B cell (primary cell): Measurements from ENCODE around the gene FAM131C. TPM values are rescaled to one million over a fixed set of nuclear protein-coding genes. Genes with fewer than 3 reads are reported as not detected.
"Not testable (repeated sequence)": the region's sequence is repeated elsewhere in the genome, so short reads cannot be mapped to it uniquely, and the experiment has no call there.

Experiments
- ATAC-seq: fragments of 200-7000 bp; cut with Tn5 transposase; one replicate; pipeline ENCODE4 v1.10.0; 2021; ENCODE audit warnings: low read depth, mild to moderate bottlenecking, moderate number of reproducible peaks, moderate library complexity
- CTCF ChIA-PET: fragments of 350-600 bp; sonication (Branson Sonifier 250); formaldehyde crosslinking; loops from one replicate; lab custom pipeline; 2021; ENCODE audit warnings: antibody characterized with exemption, inconsistent platforms; lab: Charles Lee
- POLR2A ChIA-PET: fragments of 350-600 bp; sonication (Branson Sonifier 250); formaldehyde crosslinking; loops from one replicate; lab custom pipeline; 2021; ENCODE audit warnings: antibody characterized with exemption; lab: Charles Lee
- DNase-seq: peaks from one replicate; pipeline ENCODE4 v3.0.0; 2013
- H2AFZ ChIP-seq: 2 replicates; pipeline ENCODE4 v1.6.1; 2012; ENCODE audit warnings: mild to moderate bottlenecking, low read depth, low read length; ENCODE audit not compliant: insufficient read depth, poor library complexity, severe bottlenecking
- H3K27ac ChIP-seq, 2 donors: 1 replicate in 1 of 2; 2 replicates in 1 of 2; pipeline ENCODE4 v1.5.1; 2012 to 2013; ENCODE audit warnings: low read length in 2 of 2, mild to moderate bottlenecking in 2 of 2, moderate library complexity in 1 of 2
- H3K27me3 ChIP-seq, 4 experiments: fragments of 200-600 bp in 1 of 4; sonication (generic) in 1 of 4; replicated peaks in 1 of 4; 1 replicate in 2 of 4; 2 replicates in 2 of 4; pipeline versions ENCODE4 v1.6.1 to v1.7.0; 2013 to 2016; ENCODE audit warnings: low read length in 3 of 4, mild to moderate bottlenecking in 2 of 4, mixed read lengths in 1 of 4, moderate library complexity in 1 of 4; ENCODE audit not compliant: insufficient read depth in 4 of 4, control insufficient read depth in 3 of 4; ENCODE audit errors: control extremely low read depth in 1 of 4
- H3K36me3 ChIP-seq, 2 experiments: replicated peaks in 1 of 2; 1 replicate in 1 of 2; 2 replicates in 1 of 2; pipeline versions ENCODE4 v1.6.1 to v1.7.1; 2013; ENCODE audit warnings: low read length in 1 of 2; ENCODE audit not compliant: insufficient read depth in 2 of 2, control insufficient read depth in 1 of 2; ENCODE audit errors: control extremely low read depth in 1 of 2, extremely low read depth in 1 of 2
- H3K4me1 ChIP-seq, 2 donors: fragments of 200-600 bp in 1 of 2; sonication (generic) in 1 of 2; 1 replicate in 1 of 2; 2 replicates in 1 of 2; pipeline versions ENCODE4 v1.5.1 to v1.6.1; 2013 to 2017; ENCODE audit warnings: low read length in 2 of 2; ENCODE audit not compliant: control insufficient read depth in 2 of 2, insufficient read depth in 2 of 2
- H3K4me2 ChIP-seq: replicated peaks from 2 replicates; pipeline ENCODE3; 2012; ENCODE audit warnings: mild to moderate bottlenecking, low read depth, low read length; ENCODE audit not compliant: poor library complexity, severe bottlenecking
- H3K4me3 ChIP-seq, 5 experiments: fragments of 200-600 bp in 1 of 5; sonication (generic) in 1 of 5; 1 replicate in 3 of 5; 2 replicates in 2 of 5; pipeline versions ENCODE4 v1.5.1 to v1.7.0; 2011 to 2016; ENCODE audit warnings: low read length in 4 of 5, mild to moderate bottlenecking in 4 of 5, low read depth in 2 of 5, control low read depth in 1 of 5, moderate library complexity in 1 of 5; ENCODE audit not compliant: insufficient read depth in 1 of 5; ENCODE audit errors: control extremely low read depth in 1 of 5, extremely low read depth in 1 of 5
- H3K79me2 ChIP-seq: fragments of 200-600 bp; sonication (generic); one replicate; pipeline ENCODE4 v1.6.0; 2016; ENCODE audit warnings: low read length; ENCODE audit not compliant: control insufficient read depth, insufficient read depth
- H3K9ac ChIP-seq: fragments of 200-600 bp; sonication (generic); 2 replicates; pipeline ENCODE4 v1.6.1; 2017; ENCODE audit warnings: mild to moderate bottlenecking, low read length, moderate library complexity
- H3K9me3 ChIP-seq, 3 donors: one replicate each; pipeline versions ENCODE4 v1.6.1 to v1.7.1; 2013; ENCODE audit warnings: low read length in 2 of 3; ENCODE audit not compliant: control insufficient read depth in 2 of 3, insufficient read depth in 1 of 3; ENCODE audit errors: control extremely low read depth in 1 of 3
- H4K20me1 ChIP-seq: 2 replicates; pipeline ENCODE4 v1.6.0; 2012; ENCODE audit warnings: mild to moderate bottlenecking, low read length; ENCODE audit not compliant: insufficient read depth, control insufficient read depth, poor library complexity, severe bottlenecking
- H3K27ac Mint-ChIP-seq: one replicate; pipeline ENCODE4 v1.8.0; 2021; ENCODE audit warnings: mixed read lengths
- H3K27me3 Mint-ChIP-seq: one replicate; pipeline ENCODE4 v1.8.0; 2021; ENCODE audit warnings: mixed read lengths
- H3K4me1 Mint-ChIP-seq: one replicate; pipeline ENCODE4 v1.8.0; 2021; ENCODE audit warnings: mixed read lengths
- H3K4me3 Mint-ChIP-seq: one replicate; pipeline ENCODE4 v1.8.0; 2021; ENCODE audit warnings: mixed read lengths
- H3K9me3 Mint-ChIP-seq: one replicate; pipeline ENCODE4 v1.8.0; 2022; ENCODE audit warnings: mixed read lengths; ENCODE audit not compliant: insufficient read depth
- WGBS: methylation state at CpG from one replicate; pipeline ENCODE4 v1.1.5; 2013; ENCODE audit warnings: missing lambda C conversion rate; ENCODE audit not compliant: insufficient coverage; 5-methylcytosine and 5-hydroxymethylcytosine counted together
- intact Hi-C: fragments of 100-400 bp; cut with micrococcal nuclease; formaldehyde crosslinking; loops from one replicate; pipeline ENCODE4 v1.10.0; 2022
- polyA plus RNA-seq: library from polyadenylated mRNA; depleted of rRNA; stranded (reverse); fragments of >200 nt; gene quantifications from 2 replicates; pipeline ENCODE4 v1.2.3, GENCODE V29; 2012
- total RNA-seq, 2 donors: library from RNA; stranded (reverse); fragments of 120-200 nt in 1 of 2; gene quantifications; 1 replicate in 1 of 2; 2 replicates in 1 of 2; pipeline versions ENCODE4 v1.2.3 to v1.2.4, GENCODE V29; 2013 to 2022

The FAM131C gene
- total and polyA plus RNA-seq, 2 donors (not counting 1 experiment from before 2014, with no cell fraction given) = 0.37 TPM; not detected in 1

- WGBS = 90% methylated on average over 5 of the region's 7 CpGs
- POLR2A ChIA-PET, H3K9me3 Mint-ChIP-seq, H4K20me1 ChIP-seq, ATAC-seq, H3K4me3 ChIP-seq, H3K4me1 ChIP-seq, H3K9ac ChIP-seq, H3K4me2 ChIP-seq, H3K27me3 ChIP-seq, DNase-seq, H3K27ac Mint-ChIP-seq, intact Hi-C loops, H3K79me2 ChIP-seq, H3K4me3 Mint-ChIP-seq, H3K36me3 ChIP-seq, H3K4me1 Mint-ChIP-seq, H3K27ac ChIP-seq, H3K9me3 ChIP-seq, H2AFZ ChIP-seq: not testable (repeated sequence)
- peaks cover 12% of the 10 kb centered on the region for H3K27me3 Mint-ChIP-seq
- CTCF ChIA-PET = interaction anchor here (0.6 to 3.7 kb wide), 4 partner anchors 49 to 266 kb away, joined by 3 to 27 read pairs (median 12); no protein-coding TSS in a partner anchor
Observed at GRCh38 chr1:16057314-16057915, 16.0 kb downstream of the FAM131C start.

GRCh38 chr1:16056521-16056912, 16.9 kb downstream of the FAM131C start:
- DNase-seq, H3K9me3 ChIP-seq, H3K4me2 ChIP-seq, H3K27me3 ChIP-seq, H3K36me3 ChIP-seq, H4K20me1 ChIP-seq, H3K9ac ChIP-seq, H3K9me3 Mint-ChIP-seq, H3K4me1 Mint-ChIP-seq, H3K79me2 ChIP-seq, H3K27ac ChIP-seq, ATAC-seq, H3K4me3 Mint-ChIP-seq, H3K27ac Mint-ChIP-seq, H3K4me1 ChIP-seq, POLR2A ChIA-PET, H3K4me3 ChIP-seq, H2AFZ ChIP-seq: not testable (repeated sequence)
- peaks cover 12% of the 10 kb centered on the region for H3K27me3 Mint-ChIP-seq
- intact Hi-C loops = loop anchor here (1.0 kb wide), 4 partner anchors 47 to 264 kb away; no protein-coding TSS in a partner anchor
- 86% methylated on average over 2 of the region's 4 CpGs for WGBS
- CTCF ChIA-PET = interaction anchor here (0.6 to 3.7 kb wide), 6 partner anchors 46 to 265 kb away, joined by 3 to 27 read pairs (median 10); no protein-coding TSS in a partner anchor
